Measurements from ENCODE around the gene SRRM4. TPM values are rescaled to one million over a fixed set of nuclear protein-coding genes. Genes with fewer than 3 reads are reported as not detected.

Gene SRRM4
- total and polyA plus RNA-seq, 4 donors, result not detected

- TF ChIP-seq JUND (IDR thresholded peaks at IDR 0.05), result no peak
- TF ChIP-seq RAD21 (IDR thresholded peaks at IDR 0.05), result no peak
- TF ChIP-seq REST (IDR thresholded peaks at IDR 0.05), result no peak
- no peak for TF ChIP-seq SP1 (IDR thresholded peaks at IDR 0.05)
- TF ChIP-seq, protein P1, sequence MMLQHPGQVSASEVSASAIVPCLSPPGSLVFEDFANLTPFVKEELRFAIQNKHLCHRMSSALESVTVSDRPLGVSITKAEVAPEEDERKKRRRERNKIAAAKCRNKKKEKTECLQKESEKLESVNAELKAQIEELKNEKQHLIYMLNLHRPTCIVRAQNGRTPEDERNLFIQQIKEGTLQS (IDR thresholded peaks at IDR 0.05), result no peak
- no peak for TF ChIP-seq HNF4A (conservative IDR thresholded peaks at IDR 0.05)
- no peak for TF ChIP-seq NR2F2 (IDR thresholded peaks at IDR 0.05)
- TF ChIP-seq YY1 (IDR thresholded peaks at IDR 0.05), result no peak
- no peak overlapping the region for H3K4me3 ChIP-seq (ENCODE audit: low read depth in 1 of 3, low read length in 3 of 3)
- H3K27ac ChIP-seq (ENCODE audit: low read depth in 1 of 2, low read length in 2 of 2), result no peak overlapping the region
- no peak for DNase-seq (ENCODE audit: low spot score)
- H3K9me3 ChIP-seq (ENCODE audit: control insufficient read depth in 4 of 4, low read length in 3 of 4), result no peaks in the 10 kb centered on the region
- peaks cover 0 to 16% (median 10%) of the 10 kb centered on the region in 4 donors for H3K27me3 ChIP-seq (ENCODE audit: control insufficient read depth in 4 of 4, insufficient read depth in 4 of 4, low read length in 3 of 4)
- no peaks in the 10 kb centered on the region for H3K36me3 ChIP-seq (ENCODE audit: control insufficient read depth in 4 of 4, insufficient read depth in 3 of 4, low read depth in 1 of 4, low read length in 3 of 4)
- H3K9ac ChIP-seq (ENCODE audit: low read depth in 1 of 2, low read length in 2 of 2), result no peak overlapping the region
- 2% methylated on average over 29 of the region's 29 CpGs for WGBS
- peaks cover 0 to 3% (median 1%) of the 10 kb centered on the region in 4 donors for H3K4me1 ChIP-seq (ENCODE audit: control insufficient read depth in 4 of 4, insufficient read depth in 4 of 4, low read length in 3 of 4)
These were observed 830 bp upstream of the SRRM4 start for GRCh38 chr12:118980407-118981014.

- Histone ChIP-seq H3K4me1 (ENCODE audit: control insufficient read depth in 4 of 4, insufficient read depth in 4 of 4, low read length in 3 of 4) (peaks cover 0 to 3% (median 1%) of the 10 kb centered on the region in 4 donors), H3K4me3 (ENCODE audit: low read depth in 1 of 3, low read length in 3 of 3) (no peak overlapping the region), H3K27ac (ENCODE audit: low read depth in 1 of 2, low read length in 2 of 2) (no peak overlapping the region), H3K27me3 (ENCODE audit: control insufficient read depth in 4 of 4, insufficient read depth in 4 of 4, low read length in 3 of 4) (peaks cover 0 to 12% (median 9%) of the 10 kb centered on the region in 4 donors), H3K9ac (ENCODE audit: low read depth in 1 of 2, low read length in 2 of 2) (no peak overlapping the region), H3K36me3 (ENCODE audit: control insufficient read depth in 4 of 4, insufficient read depth in 3 of 4, low read depth in 1 of 4, low read length in 3 of 4) (no peaks in the 10 kb centered on the region), H3K9me3 (ENCODE audit: control insufficient read depth in 4 of 4, low read length in 3 of 4) (no peaks in the 10 kb centered on the region)
- no peak for DNase-seq (ENCODE audit: low spot score)
- WGBS, result 21% methylated on average over 8 of the region's 8 CpGs
- no peak for TF ChIP-seq ZBTB33 (IDR thresholded peaks at IDR 0.05)
- no peak for TF ChIP-seq FOXA2 (IDR thresholded peaks at IDR 0.05)
- TF ChIP-seq RXRA (IDR thresholded peaks at IDR 0.05), result no peak
- TF ChIP-seq REST (IDR thresholded peaks at IDR 0.05), result no peak
- no peak for TF ChIP-seq JUND (IDR thresholded peaks at IDR 0.05)
- no peak for TF ChIP-seq FOXA1 (IDR thresholded peaks at IDR 0.05)
- no peak for TF ChIP-seq NR2F2 (IDR thresholded peaks at IDR 0.05)
- TF ChIP-seq HNF4G (IDR thresholded peaks at IDR 0.05), result no peak
- TF ChIP-seq SP1 (IDR thresholded peaks at IDR 0.05), result no peak
- TF ChIP-seq HNF4A (conservative IDR thresholded peaks at IDR 0.05), result no peak
- TF ChIP-seq YY1 (IDR thresholded peaks at IDR 0.05), result no peak
- TF ChIP-seq, protein P1 (IDR thresholded peaks at IDR 0.05), result no peak
- TF ChIP-seq, protein P2, sequence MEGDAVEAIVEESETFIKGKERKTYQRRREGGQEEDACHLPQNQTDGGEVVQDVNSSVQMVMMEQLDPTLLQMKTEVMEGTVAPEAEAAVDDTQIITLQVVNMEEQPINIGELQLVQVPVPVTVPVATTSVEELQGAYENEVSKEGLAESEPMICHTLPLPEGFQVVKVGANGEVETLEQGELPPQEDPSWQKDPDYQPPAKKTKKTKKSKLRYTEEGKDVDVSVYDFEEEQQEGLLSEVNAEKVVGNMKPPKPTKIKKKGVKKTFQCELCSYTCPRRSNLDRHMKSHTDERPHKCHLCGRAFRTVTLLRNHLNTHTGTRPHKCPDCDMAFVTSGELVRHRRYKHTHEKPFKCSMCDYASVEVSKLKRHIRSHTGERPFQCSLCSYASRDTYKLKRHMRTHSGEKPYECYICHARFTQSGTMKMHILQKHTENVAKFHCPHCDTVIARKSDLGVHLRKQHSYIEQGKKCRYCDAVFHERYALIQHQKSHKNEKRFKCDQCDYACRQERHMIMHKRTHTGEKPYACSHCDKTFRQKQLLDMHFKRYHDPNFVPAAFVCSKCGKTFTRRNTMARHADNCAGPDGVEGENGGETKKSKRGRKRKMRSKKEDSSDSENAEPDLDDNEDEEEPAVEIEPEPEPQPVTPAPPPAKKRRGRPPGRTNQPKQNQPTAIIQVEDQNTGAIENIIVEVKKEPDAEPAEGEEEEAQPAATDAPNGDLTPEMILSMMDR (IDR thresholded peaks at IDR 0.05; ENCODE audit: low read depth, low read length, missing input control), result no peak
- no peak for TF ChIP-seq MAX (IDR thresholded peaks at IDR 0.05)
These were observed 961 bp downstream of the SRRM4 start for GRCh38 chr12:118982302-118982701.

Measured in liver (tissue), 9 donors.